ENCODE data around the gene APLNR. TPM values are rescaled to one million over a fixed set of nuclear protein-coding genes. Genes with fewer than 3 reads are reported as not detected.

The APLNR gene
- total RNA-seq, 2 donors from 2014 or later: 2.5 to 7.1 TPM

- Histone ChIP-seq H3K27me3 (no peaks in the 10 kb centered on the region), H3K4me1 (no peaks in the 10 kb centered on the region), H3K9ac (ENCODE audit: low read depth in 2 of 2, low read length in 2 of 2) (no peak overlapping the region), H3K36me3 (no peaks in the 10 kb centered on the region), H3K27ac (no peak overlapping the region), H3K9me3 (no peaks in the 10 kb centered on the region), H3K4me3 (no peak overlapping the region)
- intact Hi-C loops (cut with DNase I): no loop called here
- no peak for TF ChIP-seq CTCF (IDR thresholded peaks at IDR 0.05)
- no peak for DNase-seq
Observed at GRCh38 chr11:57240757-57241156, 3.7 kb upstream of the APLNR start.

- intact Hi-C loops (cut with DNase I): no loop called here
- no peak for DNase-seq
- no peak overlapping the region for H3K27ac ChIP-seq
Observed at GRCh38 chr11:57240007-57240406, 3.0 kb upstream of the APLNR start.

GRCh38 chr11:57239348-57239747, 2.3 kb upstream of the APLNR start:
- TF ChIP-seq CTCF (IDR thresholded peaks at IDR 0.05): no peak
- no peak overlapping the region for H3K9ac ChIP-seq (ENCODE audit: low read depth in 2 of 2, low read length in 2 of 2)
- H3K36me3 ChIP-seq: no peaks in the 10 kb centered on the region
- H3K9me3 ChIP-seq: no peaks in the 10 kb centered on the region
- no peaks in the 10 kb centered on the region for H3K27me3 ChIP-seq
- no peaks in the 10 kb centered on the region for H3K4me1 ChIP-seq
- no peak for DNase-seq
- intact Hi-C loops (cut with DNase I): no loop called here
- H3K27ac ChIP-seq: no peak overlapping the region
- H3K4me3 ChIP-seq: no peak overlapping the region

More at GRCh38 chr11:57240007-57240406, 3.0 kb upstream of the APLNR start:
- Histone ChIP-seq H3K9ac (ENCODE audit: low read depth in 2 of 2, low read length in 2 of 2) (no peak overlapping the region), H3K4me1 (no peaks in the 10 kb centered on the region), H3K27me3 (no peaks in the 10 kb centered on the region), H3K36me3 (no peaks in the 10 kb centered on the region), H3K9me3 (no peaks in the 10 kb centered on the region), H3K4me3 (no peak overlapping the region)
- no peak for TF ChIP-seq CTCF (IDR thresholded peaks at IDR 0.05)

GRCh38 chr11:57235761-57236703, 1.0 kb downstream of the APLNR start:
- no peak for DNase-seq
- Histone ChIP-seq H3K27ac (no peak overlapping the region), H3K9ac (ENCODE audit: low read depth in 2 of 2, low read length in 2 of 2) (no peak overlapping the region), H3K27me3 (no peaks in the 10 kb centered on the region), H3K4me1 (no peaks in the 10 kb centered on the region), H3K9me3 (no peaks in the 10 kb centered on the region), H3K4me3 (no peak overlapping the region), H3K36me3 (no peaks in the 10 kb centered on the region)
- intact Hi-C loops (cut with DNase I): no loop called here
- TF ChIP-seq CTCF (IDR thresholded peaks at IDR 0.05): no peak

- intact Hi-C loops (cut with DNase I): no loop called here
- no peak for TF ChIP-seq CTCF (IDR thresholded peaks at IDR 0.05)
Observed at GRCh38 chr11:57233702-57234101, 3.3 kb downstream of the APLNR start.

More at GRCh38 chr11:57233702-57234101, 3.3 kb downstream of the APLNR start:
- Histone ChIP-seq H3K27me3 (no peaks in the 10 kb centered on the region), H3K4me3 (no peak overlapping the region), H3K4me1 (no peaks in the 10 kb centered on the region), H3K36me3 (no peaks in the 10 kb centered on the region), H3K9me3 (no peaks in the 10 kb centered on the region), H3K9ac (ENCODE audit: low read depth in 2 of 2, low read length in 2 of 2) (no peak overlapping the region), H3K27ac (no peak overlapping the region)
- DNase-seq: no peak

All from colonic mucosa (tissue), 4 donors.